Loucy (cell line): Measurements from ENCODE around the gene HOXA13.

Experiments
- H2AFZ ChIP-seq: fragments of 200-600 bp; sonication (generic); 2 replicates; pipeline ENCODE4 v1.6.0; 2016; ENCODE audit warnings: antibody characterized with exemption, mild to moderate bottlenecking, low read length, moderate library complexity
- H3F3A ChIP-seq: fragments of 200-600 bp; 2 replicates; pipeline ENCODE4 v1.6.0; 2016; ENCODE audit warnings: antibody characterized with exemption, low read depth, mild to moderate bottlenecking
- H3K27me3 ChIP-seq: fragments of 200-600 bp; sonication (generic); 2 replicates; pipeline ENCODE4 v1.6.1; 2014; ENCODE audit warnings: low read length, mild to moderate bottlenecking; ENCODE audit not compliant: insufficient read depth, poor library complexity, severe bottlenecking
- H3K36me3 ChIP-seq: fragments of 200-600 bp; sonication (generic); 2 replicates; pipeline ENCODE4 v1.6.1; 2016; ENCODE audit warnings: low read length; ENCODE audit not compliant: insufficient read depth
- H3K4me1 ChIP-seq: fragments of 200-600 bp; sonication (generic); 2 replicates; pipeline ENCODE4 v1.5.1; 2014; ENCODE audit warnings: low read length, mild to moderate bottlenecking; ENCODE audit not compliant: insufficient read depth, poor library complexity, severe bottlenecking
- H3K4me2 ChIP-seq: fragments of 200-600 bp; sonication (generic); 2 replicates; pipeline ENCODE4 v1.6.0; 2014; ENCODE audit warnings: antibody characterized with exemption, low read length, low read depth, mild to moderate bottlenecking; ENCODE audit not compliant: poor library complexity, severe bottlenecking
- H3K4me3 ChIP-seq: fragments of 200-600 bp; sonication (generic); 2 replicates; pipeline ENCODE4 v1.5.1; 2014; ENCODE audit warnings: low read length, mild to moderate bottlenecking, mixed read lengths; ENCODE audit not compliant: poor library complexity, severe bottlenecking
- H3K79me2 ChIP-seq: fragments of 200-600 bp; sonication (generic); 2 replicates; pipeline ENCODE4 v1.6.1; 2014; ENCODE audit warnings: low read length; ENCODE audit not compliant: insufficient read depth
- H3K9ac ChIP-seq: fragments of 200-600 bp; sonication (generic); 2 replicates; pipeline ENCODE4 v1.6.0; 2014; ENCODE audit warnings: mild to moderate bottlenecking, low read depth, low read length, moderate library complexity; ENCODE audit not compliant: poor library complexity, severe bottlenecking
- H3K9me2 ChIP-seq: fragments of 200-600 bp; sonication (generic); replicated peaks from 2 replicates; pipeline ENCODE4 v1.6.1; 2016; ENCODE audit warnings: low read depth, low read length, mixed read lengths
- H3K9me3 ChIP-seq: fragments of 200-600 bp; sonication (generic); 2 replicates; pipeline ENCODE4 v1.6.1; 2014; ENCODE audit warnings: mild to moderate bottlenecking, antibody characterized with exemption, low read length, low read depth; ENCODE audit not compliant: insufficient read depth
- H4K20me1 ChIP-seq: fragments of 200-600 bp; sonication (generic); 2 replicates; pipeline ENCODE4 v1.6.0; 2014; ENCODE audit warnings: antibody characterized with exemption, low read length, mild to moderate bottlenecking; ENCODE audit not compliant: insufficient read depth, poor library complexity, severe bottlenecking
- EZH2phosphoT487 ChIP-seq: fragments of 200-600 bp; IDR thresholded peaks from 2 replicates; pipeline ENCODE4 v1.6.1; 2018; ENCODE audit warnings: antibody characterized with exemption, mild to moderate bottlenecking, moderate library complexity, borderline replicate concordance
- TF ChIP-seq, protein P1 (sequence below): fragments of 200-600 bp; sonication (generic); conservative IDR thresholded peaks from 2 replicates; pipeline ENCODE4 v1.5.1; 2014; ENCODE audit warnings: mild to moderate bottlenecking, antibody characterized with exemption, low read length

HOXA13 gene

GRCh38 chr7:27173511-27173955, 26.4 kb downstream of the HOXA13 start:
- no peak overlapping the region for H2AFZ ChIP-seq
- peaks cover 100% of the 10 kb centered on the region for H3K79me2 ChIP-seq
- peak overlapping the region; percentile 98 for H3K4me2 ChIP-seq
- H3K4me1 ChIP-seq, result peaks cover 22% of the 10 kb centered on the region
- no peaks in the 10 kb centered on the region for H3K9me2 ChIP-seq
- H3K4me3 ChIP-seq, result peak overlapping the region; percentile 94
- H3K9ac ChIP-seq, result peak overlapping the region; percentile 99
- H3F3A ChIP-seq, result 0 out of 2 replicates have a peak, but pooled peaks cover 5% of the 10 kb centered on the region
- H4K20me1 ChIP-seq, result peaks cover 72% of the 10 kb centered on the region
- peaks cover 31% of the 10 kb centered on the region for H3K36me3 ChIP-seq
- peaks cover 52% of the 10 kb centered on the region for H3K27me3 ChIP-seq
- TF ChIP-seq, protein P1, sequence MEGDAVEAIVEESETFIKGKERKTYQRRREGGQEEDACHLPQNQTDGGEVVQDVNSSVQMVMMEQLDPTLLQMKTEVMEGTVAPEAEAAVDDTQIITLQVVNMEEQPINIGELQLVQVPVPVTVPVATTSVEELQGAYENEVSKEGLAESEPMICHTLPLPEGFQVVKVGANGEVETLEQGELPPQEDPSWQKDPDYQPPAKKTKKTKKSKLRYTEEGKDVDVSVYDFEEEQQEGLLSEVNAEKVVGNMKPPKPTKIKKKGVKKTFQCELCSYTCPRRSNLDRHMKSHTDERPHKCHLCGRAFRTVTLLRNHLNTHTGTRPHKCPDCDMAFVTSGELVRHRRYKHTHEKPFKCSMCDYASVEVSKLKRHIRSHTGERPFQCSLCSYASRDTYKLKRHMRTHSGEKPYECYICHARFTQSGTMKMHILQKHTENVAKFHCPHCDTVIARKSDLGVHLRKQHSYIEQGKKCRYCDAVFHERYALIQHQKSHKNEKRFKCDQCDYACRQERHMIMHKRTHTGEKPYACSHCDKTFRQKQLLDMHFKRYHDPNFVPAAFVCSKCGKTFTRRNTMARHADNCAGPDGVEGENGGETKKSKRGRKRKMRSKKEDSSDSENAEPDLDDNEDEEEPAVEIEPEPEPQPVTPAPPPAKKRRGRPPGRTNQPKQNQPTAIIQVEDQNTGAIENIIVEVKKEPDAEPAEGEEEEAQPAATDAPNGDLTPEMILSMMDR, result no peak
- TF ChIP-seq EZH2phosphoT487, result no peak
- H3K9me3 ChIP-seq, result no peaks in the 10 kb centered on the region

DNA sequence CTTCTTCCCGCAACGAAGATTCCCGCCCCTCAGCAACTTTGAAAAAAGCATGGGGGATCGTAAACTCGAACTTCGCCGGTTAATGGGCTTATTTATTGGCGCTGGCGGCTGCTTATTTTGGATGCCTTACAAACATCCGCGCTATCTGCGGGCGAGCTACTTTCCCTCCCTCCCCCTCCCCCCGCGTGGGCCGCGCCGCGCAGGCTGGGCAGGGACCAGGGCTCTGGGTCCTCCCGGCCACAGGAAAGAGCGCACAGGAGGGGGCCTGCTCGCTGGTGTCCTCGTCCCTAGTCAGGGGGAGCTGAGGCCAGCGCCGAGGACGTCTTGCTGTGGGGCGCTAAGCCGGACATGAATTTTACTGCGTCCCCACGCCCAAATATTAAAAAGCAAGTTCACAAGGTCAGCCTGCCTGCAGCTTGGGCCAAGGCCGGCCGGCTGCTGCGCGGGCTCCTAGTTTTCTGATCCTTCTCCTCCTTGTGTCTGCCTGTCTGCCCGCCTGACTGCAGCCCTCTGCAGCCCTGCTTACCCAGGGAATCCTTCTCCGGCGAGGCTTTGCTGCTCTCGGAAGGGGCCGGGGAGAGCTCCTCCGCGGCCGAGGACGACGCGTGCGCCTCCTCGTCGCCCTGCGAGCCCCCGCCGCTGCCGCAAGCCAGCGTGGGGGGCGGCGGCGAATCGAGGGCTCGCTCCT, 26.9 kb downstream of the HOXA13 start:
- peaks cover 100% of the 10 kb centered on the region for H3K79me2 ChIP-seq
- H3K9me3 ChIP-seq, result no peaks in the 10 kb centered on the region
- H3K9ac ChIP-seq, result peak overlapping the region; percentile 99
- peaks cover 35% of the 10 kb centered on the region for H3K36me3 ChIP-seq
- H3K4me2 ChIP-seq, result peak overlapping the region; percentile 98
- 0 out of 2 replicates have a peak, but pooled peaks cover 6% of the 10 kb centered on the region for H3F3A ChIP-seq
- peak overlapping the region; percentile 94 for H3K4me3 ChIP-seq
- H4K20me1 ChIP-seq, result peaks cover 67% of the 10 kb centered on the region
- no peaks in the 10 kb centered on the region for H3K9me2 ChIP-seq
- H3K4me1 ChIP-seq, result peaks cover 21% of the 10 kb centered on the region
- H3K27me3 ChIP-seq, result peaks cover 48% of the 10 kb centered on the region
- TF ChIP-seq EZH2phosphoT487, result no peak
- H2AFZ ChIP-seq, result no peak overlapping the region

DNA sequence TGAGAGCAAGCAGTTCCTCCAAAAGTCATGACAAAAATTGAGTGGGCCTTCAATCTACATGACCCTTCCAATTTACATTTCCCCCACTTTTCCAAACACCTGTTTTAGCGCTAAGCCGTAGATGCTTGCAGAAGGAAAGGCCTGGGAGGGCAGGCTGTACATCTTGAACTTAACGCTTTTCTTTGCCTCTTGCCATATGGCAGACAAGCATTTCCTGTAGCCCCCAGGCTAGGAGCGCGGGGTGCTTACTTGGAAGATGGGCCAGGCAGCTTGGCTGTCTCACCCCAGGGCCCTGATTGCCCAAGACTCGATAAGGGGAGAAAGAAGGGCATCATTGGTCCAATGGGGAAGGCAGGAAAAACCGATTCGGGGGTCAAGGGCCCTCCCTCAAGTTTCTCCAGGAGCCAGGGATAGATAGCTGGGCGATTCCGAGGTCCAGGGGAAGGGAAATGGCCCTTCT, 27.5 kb downstream of the HOXA13 start:
- Histone ChIP-seq H3K9me2 (no peaks in the 10 kb centered on the region), H3K9me3 (no peaks in the 10 kb centered on the region), H3K4me1 (peaks cover 23% of the 10 kb centered on the region), H3K4me3 (peak overlapping the region; percentile 94), H4K20me1 (peaks cover 67% of the 10 kb centered on the region), H3K79me2 (peaks cover 100% of the 10 kb centered on the region), H3F3A (0 out of 2 replicates have a peak, but pooled peaks cover 6% of the 10 kb centered on the region), H3K36me3 (peaks cover 41% of the 10 kb centered on the region), H2AFZ (no peak overlapping the region), H3K4me2 (peak overlapping the region; percentile 98), H3K9ac (peak overlapping the region; percentile 99), H3K27me3 (peaks cover 49% of the 10 kb centered on the region)
- TF ChIP-seq, protein P1, result no peak
- TF ChIP-seq EZH2phosphoT487, result no peak
